GM12874 (cell line): Measurements from ENCODE around the gene ZBTB40.

Source experiments
- TF ChIP-seq, protein P1 (sequence below): IDR thresholded peaks from 2 replicates; pipeline ENCODE4 v1.5.1; 2011; ENCODE audit warnings: low read depth, mild to moderate bottlenecking, control low read depth, low read length, moderate library complexity; ENCODE audit not compliant: insufficient read depth

The ZBTB40 gene

DNA sequence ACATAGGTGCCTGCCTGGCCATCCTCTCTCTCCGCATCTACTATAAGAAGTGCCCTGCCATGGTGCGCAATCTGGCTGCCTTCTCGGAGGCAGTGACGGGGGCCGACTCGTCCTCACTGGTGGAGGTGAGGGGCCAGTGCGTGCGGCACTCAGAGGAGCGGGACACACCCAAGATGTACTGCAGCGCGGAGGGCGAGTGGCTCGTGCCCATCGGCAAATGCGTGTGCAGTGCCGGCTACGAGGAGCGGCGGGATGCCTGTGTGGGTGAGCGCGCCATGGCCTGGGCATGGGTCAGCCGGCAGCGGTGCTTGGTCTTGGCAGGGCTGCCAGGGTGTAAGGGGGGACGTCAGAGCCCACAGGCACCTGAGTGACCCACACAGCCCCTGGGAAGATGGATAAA is 125.0 kb downstream of the ZBTB40 start:
- TF ChIP-seq, protein P1, sequence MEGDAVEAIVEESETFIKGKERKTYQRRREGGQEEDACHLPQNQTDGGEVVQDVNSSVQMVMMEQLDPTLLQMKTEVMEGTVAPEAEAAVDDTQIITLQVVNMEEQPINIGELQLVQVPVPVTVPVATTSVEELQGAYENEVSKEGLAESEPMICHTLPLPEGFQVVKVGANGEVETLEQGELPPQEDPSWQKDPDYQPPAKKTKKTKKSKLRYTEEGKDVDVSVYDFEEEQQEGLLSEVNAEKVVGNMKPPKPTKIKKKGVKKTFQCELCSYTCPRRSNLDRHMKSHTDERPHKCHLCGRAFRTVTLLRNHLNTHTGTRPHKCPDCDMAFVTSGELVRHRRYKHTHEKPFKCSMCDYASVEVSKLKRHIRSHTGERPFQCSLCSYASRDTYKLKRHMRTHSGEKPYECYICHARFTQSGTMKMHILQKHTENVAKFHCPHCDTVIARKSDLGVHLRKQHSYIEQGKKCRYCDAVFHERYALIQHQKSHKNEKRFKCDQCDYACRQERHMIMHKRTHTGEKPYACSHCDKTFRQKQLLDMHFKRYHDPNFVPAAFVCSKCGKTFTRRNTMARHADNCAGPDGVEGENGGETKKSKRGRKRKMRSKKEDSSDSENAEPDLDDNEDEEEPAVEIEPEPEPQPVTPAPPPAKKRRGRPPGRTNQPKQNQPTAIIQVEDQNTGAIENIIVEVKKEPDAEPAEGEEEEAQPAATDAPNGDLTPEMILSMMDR, result no peak

DNA sequence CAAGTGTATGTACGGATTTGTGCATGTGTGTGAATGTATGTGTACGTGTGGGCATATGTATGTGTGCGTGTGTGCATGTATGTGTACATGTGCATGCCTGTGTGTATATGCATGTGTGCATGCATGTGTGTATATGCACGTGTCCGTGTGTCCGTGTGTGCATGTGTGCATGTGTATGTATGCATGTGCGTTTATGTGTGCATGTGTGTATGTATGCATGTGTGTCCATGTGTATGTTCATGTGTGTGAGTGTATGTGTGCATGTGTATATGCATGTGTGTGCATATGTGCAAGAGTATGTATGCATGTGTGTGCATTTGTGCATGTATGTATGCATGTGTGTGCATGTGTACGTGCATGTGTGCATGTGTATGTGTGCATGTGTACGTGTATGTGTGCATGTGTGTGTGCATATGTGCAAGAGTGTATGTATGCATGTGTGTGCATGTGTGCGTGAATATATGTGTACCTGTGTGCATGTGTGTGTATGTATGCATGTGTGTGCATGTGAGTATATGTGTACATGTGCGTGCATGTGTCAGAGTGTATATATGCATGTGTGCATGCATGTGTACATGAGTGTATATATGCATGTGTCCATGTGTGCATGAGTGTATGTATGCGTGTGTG is 127.2 kb downstream of the ZBTB40 start:
- TF ChIP-seq, protein P1, result no peak

DNA sequence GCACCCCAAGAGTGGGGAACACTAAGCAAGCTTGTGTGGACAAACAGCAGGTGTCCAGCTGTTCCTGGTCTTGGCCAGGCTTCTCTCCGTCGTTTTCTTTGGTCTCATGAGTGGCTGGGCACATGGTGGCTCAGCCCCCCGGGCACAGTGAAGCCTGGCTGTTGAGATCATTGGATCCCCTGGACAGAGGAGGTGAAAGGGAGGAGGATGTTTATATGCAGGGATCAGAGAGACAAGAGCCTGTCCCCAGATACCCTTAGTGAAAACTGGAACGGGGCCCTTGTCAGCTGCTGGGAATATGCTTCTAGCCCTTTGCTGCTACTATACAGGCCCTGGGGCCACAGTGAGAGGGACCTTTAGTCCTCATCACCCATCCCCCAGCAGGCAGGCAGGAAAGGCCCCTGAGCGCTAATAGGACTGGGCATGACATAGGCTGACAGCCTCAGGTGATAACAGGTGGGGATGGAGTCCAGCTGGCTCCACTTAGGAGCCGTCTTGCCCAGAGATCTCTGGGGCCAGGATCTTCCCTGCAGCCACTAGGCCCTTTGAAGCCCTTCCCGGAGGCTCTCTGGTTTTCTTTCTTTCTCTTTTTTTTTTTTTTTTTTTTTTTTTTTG is 128.0 kb downstream of the ZBTB40 start:
- TF ChIP-seq, protein P1, result no peak
